Measurements from ENCODE around the gene ADCY7. TPM values are rescaled to one million over a fixed set of nuclear protein-coding genes. Genes with fewer than 3 reads are reported as not detected.

Gene ADCY7
- total RNA-seq, 6 experiments from 2014 or later = 32.7 to 48.1 (median 41.9) TPM

GRCh38 chr16:50282010-50282538 lies 15.7 kb downstream of the ADCY7 start:
- H3K36me3 Mint-ChIP-seq (ENCODE audit: low read depth) = peaks cover 23% of the 10 kb centered on the region
- DNase-seq = no peak
- no peak overlapping the region for H3K27ac Mint-ChIP-seq
- no peaks in the 10 kb centered on the region for H3K4me1 Mint-ChIP-seq (ENCODE audit: low read depth)
- H3K4me3 Mint-ChIP-seq = no peak overlapping the region
- H3K27me3 Mint-ChIP-seq (ENCODE audit: insufficient read depth) = no peaks in the 10 kb centered on the region; the same call in 1 of the 2 replicates
- TF ChIP-seq CTCF (IDR thresholded peaks at IDR 0.05) = no peak
- peaks cover 4% of the 10 kb centered on the region for H3K9me3 Mint-ChIP-seq

- Mint-ChIP-seq H3K27me3 (ENCODE audit: insufficient read depth) (no peaks in the 10 kb centered on the region; the same call in 1 of the 2 replicates), H3K4me3 (no peak overlapping the region), H3K4me1 (ENCODE audit: low read depth) (no peaks in the 10 kb centered on the region), H3K9me3 (peaks cover 4% of the 10 kb centered on the region), H3K36me3 (ENCODE audit: low read depth) (peaks cover 16% of the 10 kb centered on the region), H3K27ac (no peak overlapping the region)
- no peak for TF ChIP-seq CTCF (IDR thresholded peaks at IDR 0.05)
- DNase-seq = no peak
These were observed 16.7 kb downstream of the ADCY7 start for GRCh38 chr16:50282955-50283631.

- Mint-ChIP-seq H3K36me3 (ENCODE audit: low read depth) (peaks cover 20% of the 10 kb centered on the region), H3K27ac (no peak overlapping the region), H3K9me3 (no peaks in the 10 kb centered on the region), H3K4me3 (no peak overlapping the region), H3K27me3 (ENCODE audit: insufficient read depth) (no peaks in the 10 kb centered on the region; the same call in 1 of the 2 replicates), H3K4me1 (ENCODE audit: low read depth) (no peaks in the 10 kb centered on the region)
- DNase-seq = no peak
- no peak for TF ChIP-seq CTCF (IDR thresholded peaks at IDR 0.05)
These were observed 18.0 kb downstream of the ADCY7 start for GRCh38 chr16:50284131-50284911.

GRCh38 chr16:50285406-50286003 lies 19.2 kb downstream of the ADCY7 start:
- Mint-ChIP-seq H3K36me3 (ENCODE audit: low read depth) (peaks cover 16% of the 10 kb centered on the region), H3K27me3 (ENCODE audit: insufficient read depth) (no peaks in the 10 kb centered on the region), H3K4me1 (ENCODE audit: low read depth) (no peaks in the 10 kb centered on the region), H3K9me3 (no peaks in the 10 kb centered on the region), H3K4me3 (no peak overlapping the region), H3K27ac (no peak overlapping the region)
- no peak for TF ChIP-seq CTCF (IDR thresholded peaks at IDR 0.05)
- no peak for DNase-seq

GRCh38 chr16:50286681-50287080 lies 20.3 kb downstream of the ADCY7 start:
- no peaks in the 10 kb centered on the region; the same call in 1 of the 2 replicates for H3K27me3 Mint-ChIP-seq (ENCODE audit: insufficient read depth)
- peaks cover 15% of the 10 kb centered on the region for H3K36me3 Mint-ChIP-seq (ENCODE audit: low read depth)
- H3K27ac Mint-ChIP-seq = no peak overlapping the region
- no peak for TF ChIP-seq CTCF (IDR thresholded peaks at IDR 0.05)
- no peaks in the 10 kb centered on the region for H3K4me1 Mint-ChIP-seq (ENCODE audit: low read depth)
- H3K9me3 Mint-ChIP-seq = no peaks in the 10 kb centered on the region
- H3K4me3 Mint-ChIP-seq = no peak overlapping the region
- DNase-seq = no peak

Data from HFFc6 (cell line).